Dermis blood vessel endothelial cell (primary cell): Measurements from ENCODE around the gene TASP1. TPM values are rescaled to one million over a fixed set of nuclear protein-coding genes. Genes with fewer than 3 reads are reported as not detected.
"Not testable (repeated sequence)": the region's sequence is repeated elsewhere in the genome, so short reads cannot be mapped to it uniquely, and the experiment has no call there.

Experiments used
- DNase-seq: peaks from one replicate; pipeline ENCODE4 v3.0.0; 2010
- total RNA-seq: library from RNA; depleted of rRNA; stranded (reverse); fragments of >200 nt; gene quantifications from 2 replicates; pipeline ENCODE4 v1.2.3, GENCODE V29; 2014

The TASP1 gene
- total RNA-seq, 1 donor from 2014 or later: 9.7 TPM

DNA sequence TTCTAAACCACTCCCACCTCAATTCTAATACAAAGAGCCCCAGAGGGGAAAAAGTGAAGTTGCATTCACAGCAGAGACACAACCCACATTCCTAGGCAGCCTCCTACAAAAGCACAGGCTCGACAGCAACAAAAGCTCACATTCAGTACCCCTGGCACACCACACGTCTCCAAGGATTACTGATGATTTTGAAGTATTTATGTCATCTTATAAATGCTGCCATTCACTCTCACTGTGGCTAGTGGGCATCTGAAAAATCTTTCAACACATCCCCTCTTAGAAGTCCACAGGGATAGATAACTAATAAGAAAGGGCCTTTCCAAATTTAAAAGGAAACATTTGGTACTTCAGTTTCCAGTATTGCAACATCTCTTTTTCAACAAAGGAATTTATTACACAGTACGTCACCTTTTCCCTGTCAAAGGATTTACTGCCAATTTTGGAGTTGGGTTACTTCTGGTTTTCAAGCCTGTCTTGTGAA lies 146.7 kb downstream of the TASP1 start:
- DNase-seq: no peak

DNA sequence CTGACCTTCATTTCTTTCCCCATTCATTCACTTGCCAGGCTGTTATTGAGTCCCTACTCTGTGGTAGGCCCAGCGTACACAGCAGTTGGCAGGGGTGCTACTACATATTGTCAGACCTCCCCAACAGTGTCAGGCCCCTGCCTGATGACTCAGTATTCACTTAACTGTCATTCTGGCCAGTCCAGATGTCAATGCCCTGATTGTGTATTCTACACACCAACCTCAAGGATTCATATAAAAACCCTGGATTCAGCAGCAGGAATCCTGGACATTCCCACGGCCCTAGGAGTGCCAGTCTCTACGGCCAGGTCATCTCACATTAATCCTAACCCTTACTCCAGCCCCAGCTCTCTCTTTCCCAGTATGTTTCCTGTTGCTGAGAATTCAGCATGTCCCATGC lies 151.5 kb downstream of the TASP1 start:
- no peak for DNase-seq

DNA sequence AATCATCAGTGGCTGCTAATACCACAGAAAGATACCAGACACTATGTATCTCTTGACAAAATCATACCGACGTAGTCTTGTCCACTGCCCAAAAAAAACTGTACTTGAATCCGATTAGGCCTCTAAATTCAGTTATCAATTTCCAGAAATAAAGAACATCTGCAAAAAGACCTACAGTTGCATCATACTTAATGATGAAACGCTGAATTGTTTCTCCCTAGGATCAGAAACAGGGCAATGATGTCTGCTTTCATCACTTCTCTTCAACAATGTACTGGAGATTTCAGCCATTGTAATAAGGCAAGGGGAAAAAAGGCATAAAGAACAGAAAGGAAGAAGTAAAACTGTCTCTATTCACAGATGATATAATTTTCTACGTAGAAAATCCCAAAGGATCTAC lies 152.0 kb downstream of the TASP1 start:
- DNase-seq: no peak

GRCh38 chr20:13485576-13485975 lies 153.2 kb downstream of the TASP1 start:
- no peak for DNase-seq

DNA sequence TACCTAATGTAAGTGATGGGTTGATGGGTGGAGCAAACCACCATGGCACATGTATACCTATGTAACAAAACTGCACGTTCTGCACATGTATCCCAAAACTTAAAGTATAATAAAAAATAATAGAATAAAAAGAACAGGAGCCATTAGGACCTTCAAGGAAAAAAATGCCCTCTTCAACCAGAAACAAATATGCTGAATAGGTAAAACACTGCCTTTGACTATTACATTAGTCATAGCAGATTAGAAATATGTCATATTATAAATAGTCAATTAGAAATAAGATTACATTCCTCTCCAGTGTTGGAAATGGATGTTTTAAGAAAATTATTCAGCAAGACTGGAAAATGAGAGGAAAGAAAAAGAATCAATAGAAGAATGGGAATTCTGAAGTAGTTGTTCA lies 153.7 kb downstream of the TASP1 start:
- not testable (repeated sequence) for DNase-seq

- DNase-seq: not testable (repeated sequence)
Observed at GRCh38 chr20:13483472-13483871, 155.3 kb downstream of the TASP1 start.

GRCh38 chr20:13478366-13478765 lies 160.4 kb downstream of the TASP1 start:
- DNase-seq: no peak

DNA sequence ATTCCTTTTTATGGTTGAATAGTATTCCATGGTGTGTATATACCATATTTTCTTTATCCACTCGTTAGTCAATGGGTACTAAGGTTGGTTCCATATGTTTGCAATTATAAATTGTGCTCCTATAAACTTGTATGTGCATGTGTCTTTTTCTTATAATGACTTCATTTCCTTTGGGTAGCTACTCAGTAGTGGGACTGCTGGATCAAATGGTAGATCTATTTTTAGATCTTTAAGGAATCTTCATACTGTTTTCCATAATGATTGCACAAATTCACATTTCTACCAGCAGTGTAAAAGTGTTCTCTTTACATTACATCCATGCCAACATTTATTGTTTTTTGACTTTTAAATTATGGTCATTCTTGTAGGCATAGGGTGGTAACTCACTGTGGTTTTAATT lies 164.3 kb downstream of the TASP1 start:
- DNase-seq: no peak

DNA sequence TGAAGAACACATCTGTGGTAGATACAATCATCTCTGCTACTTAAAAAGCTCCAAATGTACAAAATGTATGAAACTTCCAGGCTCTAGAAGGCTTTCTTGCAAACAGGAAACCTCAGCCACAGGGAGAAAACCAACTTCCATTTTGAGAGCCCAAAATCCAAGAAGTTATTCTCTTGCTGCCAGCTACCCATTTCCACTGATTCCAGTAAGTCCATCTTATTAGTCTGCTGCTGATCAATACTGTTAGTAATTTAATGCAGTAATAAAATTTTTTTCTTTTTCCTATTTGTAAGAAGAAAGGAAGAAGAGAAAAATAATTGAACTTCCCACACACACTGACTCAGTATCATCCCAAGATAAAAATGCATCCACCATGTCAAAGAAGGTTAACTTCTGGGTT lies 169.5 kb downstream of the TASP1 start:
- no peak for DNase-seq

DNA sequence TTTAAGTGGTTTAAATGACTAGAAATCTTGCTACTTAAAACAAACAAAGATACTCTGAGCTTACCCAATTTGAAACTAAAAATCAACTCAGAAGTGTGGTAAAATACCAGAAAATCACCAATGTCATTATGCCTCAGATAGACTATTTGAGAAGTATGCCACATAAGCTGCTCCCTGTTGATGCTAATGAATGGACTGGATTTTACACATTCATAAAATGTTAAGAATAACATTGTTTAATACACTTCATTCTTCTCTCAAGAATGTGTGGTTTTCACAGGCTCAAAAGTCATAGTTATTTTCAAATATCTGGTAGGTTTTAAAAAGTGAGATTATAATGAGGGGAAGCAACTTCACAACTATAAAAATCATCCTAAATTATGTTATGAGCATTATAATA lies 170.6 kb downstream of the TASP1 start:
- DNase-seq: no peak

DNA sequence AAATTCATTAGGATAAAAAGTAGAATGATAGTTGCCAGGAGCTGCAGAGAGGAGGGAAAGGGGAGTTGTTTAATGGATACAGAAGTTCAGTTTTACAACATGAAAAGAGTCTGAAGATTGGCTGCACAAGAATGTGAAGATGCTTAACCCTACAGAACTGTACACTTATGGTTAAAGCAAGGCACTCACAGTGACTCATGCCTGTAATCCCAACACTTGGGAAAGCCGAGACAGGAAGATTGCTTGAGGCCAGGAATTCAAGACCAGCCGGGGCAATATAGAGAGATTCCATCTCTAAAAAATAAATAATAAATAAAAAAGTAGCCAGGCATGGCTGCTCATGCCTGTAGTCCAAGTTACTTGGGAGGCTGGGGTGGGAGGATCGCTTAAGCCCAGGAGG lies 174.0 kb downstream of the TASP1 start:
- DNase-seq: no peak

GRCh38 chr20:13461849-13462458 lies 176.8 kb downstream of the TASP1 start:
- DNase-seq: no peak

GRCh38 chr20:13458860-13459451 lies 179.8 kb downstream of the TASP1 start:
- peak; percentile 61 for DNase-seq

DNA sequence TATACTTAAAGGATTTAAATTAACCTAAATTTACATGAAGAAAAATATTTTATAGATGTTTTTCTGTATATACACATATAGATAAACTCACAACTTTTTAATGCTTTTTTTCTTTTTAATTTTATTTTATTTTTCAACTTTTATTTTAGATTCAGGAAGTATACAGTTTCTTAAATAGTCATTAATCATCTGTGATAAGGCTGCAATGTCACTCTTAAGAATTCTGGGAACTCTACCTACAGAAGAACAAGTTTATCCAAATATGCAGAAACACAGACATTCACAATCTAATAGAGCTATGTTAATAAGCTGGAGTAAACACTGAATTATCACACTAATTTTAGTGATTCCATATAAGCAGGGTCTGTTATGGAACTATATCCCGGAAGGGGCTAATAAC lies 181.2 kb downstream of the TASP1 start:
- DNase-seq: no peak

- DNase-seq: no peak
Observed at GRCh38 chr20:13455713-13456112, 183.0 kb downstream of the TASP1 start.

GRCh38 chr20:13453367-13453766 lies 185.4 kb downstream of the TASP1 start:
- DNase-seq: no peak

DNA sequence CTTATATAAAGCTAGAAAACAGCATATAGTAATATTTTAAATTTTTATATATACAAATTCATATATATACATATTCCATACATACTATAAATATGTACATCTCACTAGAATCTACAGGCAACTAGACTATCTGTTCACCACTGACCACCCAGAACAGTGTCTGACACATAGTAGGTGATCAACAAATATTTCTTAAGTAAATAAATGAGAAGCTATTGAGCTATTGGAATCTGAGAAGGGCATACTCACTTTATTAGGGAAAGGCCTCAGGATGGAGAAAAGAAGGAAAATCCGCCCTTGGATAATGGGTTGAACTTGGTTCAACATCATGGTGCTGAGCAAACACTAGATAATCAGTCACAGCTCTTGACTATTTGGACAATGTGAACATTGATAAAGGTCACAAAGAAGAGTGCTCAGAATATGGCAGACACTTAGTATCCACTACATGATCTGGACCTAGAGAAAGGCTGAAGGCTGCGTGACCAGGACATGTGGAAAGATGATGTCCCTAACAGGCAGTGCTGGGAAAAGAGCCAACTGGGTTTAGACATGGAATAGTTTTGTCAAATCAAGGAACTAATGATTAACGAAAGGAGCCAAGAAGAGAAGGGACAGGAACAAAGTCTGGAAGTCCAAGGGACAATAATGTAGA lies 186.1 kb downstream of the TASP1 start:
- no peak for DNase-seq

- no peak for DNase-seq
Observed at GRCh38 chr20:13449868-13450434, 188.8 kb downstream of the TASP1 start.

- no peak for DNase-seq
Observed at GRCh38 chr20:13447385-13448180, 191.1 kb downstream of the TASP1 start.

DNA sequence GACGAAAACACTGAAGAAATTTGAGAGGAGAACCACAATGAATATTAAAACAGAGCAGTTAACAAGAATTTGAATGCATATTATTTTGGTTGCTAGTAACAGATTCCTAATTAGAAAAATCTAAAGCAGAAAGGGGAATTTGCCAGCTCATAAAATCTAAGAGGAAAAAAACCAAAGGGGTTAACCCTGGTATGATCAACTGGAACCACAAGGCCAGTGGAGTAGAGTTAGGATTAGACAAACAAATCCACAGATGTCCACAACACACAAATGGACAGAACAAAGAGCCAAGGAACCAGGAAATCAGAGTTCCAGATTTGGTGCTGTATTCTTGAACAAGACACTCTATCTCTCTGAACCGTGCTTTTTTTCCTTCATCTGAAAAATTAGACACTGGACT lies 195.0 kb downstream of the TASP1 start:
- no peak for DNase-seq

DNA sequence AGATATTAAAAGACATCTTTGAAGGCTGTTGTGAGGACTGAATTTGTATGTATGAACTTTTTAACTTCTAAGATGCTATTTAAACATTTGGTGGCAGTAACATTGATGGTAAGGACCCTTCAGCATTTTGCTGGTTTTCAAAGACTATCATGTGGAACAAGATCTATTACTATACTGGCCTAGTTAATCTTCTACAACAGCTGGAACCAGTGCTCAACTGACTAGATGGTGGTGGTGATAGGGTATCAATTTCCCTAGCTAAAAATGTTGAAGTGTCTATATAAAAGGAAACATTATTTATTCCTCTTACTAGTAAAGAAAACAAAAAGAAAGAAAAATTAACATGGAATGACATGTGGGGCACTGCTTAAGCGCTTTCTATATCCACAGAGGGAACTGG lies 195.7 kb downstream of the TASP1 start:
- no peak for DNase-seq

DNA sequence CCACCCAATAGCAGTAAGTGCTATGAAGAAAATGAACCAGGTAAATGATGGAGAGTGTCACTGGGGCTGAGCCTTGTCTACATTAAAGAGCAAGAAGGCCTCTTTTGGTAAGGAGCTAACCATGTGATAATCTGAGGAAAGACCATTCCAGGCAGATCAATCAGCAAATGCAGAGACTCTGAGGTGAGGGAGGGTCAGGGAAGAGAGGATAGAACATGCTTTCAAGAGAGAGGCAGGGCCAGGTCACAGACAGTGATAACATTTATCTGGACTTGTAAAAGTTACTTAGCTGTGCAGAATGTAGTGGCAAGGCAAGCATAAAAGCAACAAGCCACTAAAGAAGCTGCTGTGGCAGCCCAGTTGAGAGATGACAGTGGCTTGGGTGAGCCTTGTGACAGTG lies 197.3 kb downstream of the TASP1 start:
- no peak for DNase-seq

- no peak for DNase-seq
Observed at GRCh38 chr20:13436530-13436929, 202.2 kb downstream of the TASP1 start.
